ENCODE data around the gene ZNF532.

ZNF532 gene

DNA sequence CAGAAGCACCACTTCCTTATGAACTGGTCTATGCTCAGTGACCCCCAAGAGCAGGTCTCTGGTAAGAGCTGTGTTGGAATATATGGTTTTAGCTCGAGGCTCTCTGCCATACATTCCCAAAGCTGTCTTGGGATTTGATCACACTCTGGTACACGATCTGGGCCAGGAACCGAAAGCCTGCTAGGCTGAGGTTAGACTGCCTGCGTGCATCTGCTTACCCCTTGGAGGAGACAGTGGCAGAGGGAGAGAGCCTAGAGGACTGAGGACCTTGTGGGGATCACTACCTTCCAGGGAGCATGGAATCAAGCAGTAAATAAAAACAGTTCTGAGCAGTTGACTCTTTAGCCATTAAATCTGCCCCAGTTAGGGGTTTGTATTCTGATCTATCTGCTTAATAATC, 63.7 kb downstream of the ZNF532 start:
- TF ChIP-seq, protein P1, sequence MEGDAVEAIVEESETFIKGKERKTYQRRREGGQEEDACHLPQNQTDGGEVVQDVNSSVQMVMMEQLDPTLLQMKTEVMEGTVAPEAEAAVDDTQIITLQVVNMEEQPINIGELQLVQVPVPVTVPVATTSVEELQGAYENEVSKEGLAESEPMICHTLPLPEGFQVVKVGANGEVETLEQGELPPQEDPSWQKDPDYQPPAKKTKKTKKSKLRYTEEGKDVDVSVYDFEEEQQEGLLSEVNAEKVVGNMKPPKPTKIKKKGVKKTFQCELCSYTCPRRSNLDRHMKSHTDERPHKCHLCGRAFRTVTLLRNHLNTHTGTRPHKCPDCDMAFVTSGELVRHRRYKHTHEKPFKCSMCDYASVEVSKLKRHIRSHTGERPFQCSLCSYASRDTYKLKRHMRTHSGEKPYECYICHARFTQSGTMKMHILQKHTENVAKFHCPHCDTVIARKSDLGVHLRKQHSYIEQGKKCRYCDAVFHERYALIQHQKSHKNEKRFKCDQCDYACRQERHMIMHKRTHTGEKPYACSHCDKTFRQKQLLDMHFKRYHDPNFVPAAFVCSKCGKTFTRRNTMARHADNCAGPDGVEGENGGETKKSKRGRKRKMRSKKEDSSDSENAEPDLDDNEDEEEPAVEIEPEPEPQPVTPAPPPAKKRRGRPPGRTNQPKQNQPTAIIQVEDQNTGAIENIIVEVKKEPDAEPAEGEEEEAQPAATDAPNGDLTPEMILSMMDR (IDR thresholded peaks at IDR 0.05; ENCODE audit: control insufficient read depth, insufficient read depth, low read depth, low read length, missing control alignments): no peak
- H3K4me3 ChIP-seq (ENCODE audit: control insufficient read depth, low read depth, low read length): no peak overlapping the region
- DNase-seq (ENCODE audit: low read depth): no peak

DNA sequence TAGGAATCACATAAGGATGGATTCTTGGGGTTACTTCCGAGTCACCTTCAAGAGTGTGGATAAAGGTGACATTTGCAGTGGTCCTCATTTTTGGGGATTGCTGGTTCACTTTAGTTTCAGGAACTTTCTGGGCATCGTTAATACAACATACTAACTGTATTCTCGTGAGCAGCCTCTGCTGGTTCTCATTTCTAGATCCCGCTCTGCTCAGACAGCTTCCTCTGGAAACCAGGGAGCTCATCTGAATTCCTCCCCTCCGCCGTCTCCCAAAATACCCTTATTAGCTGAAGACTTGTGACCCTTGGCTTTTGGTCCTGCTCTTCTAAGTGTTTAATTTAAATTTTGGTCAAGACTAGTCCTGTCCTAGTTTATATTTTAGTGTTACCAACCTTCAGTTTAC, 64.5 kb downstream of the ZNF532 start:
- H3K4me3 ChIP-seq (ENCODE audit: control insufficient read depth, low read depth, low read length): no peak overlapping the region
- TF ChIP-seq, protein P1 (IDR thresholded peaks at IDR 0.05; ENCODE audit: control insufficient read depth, insufficient read depth, low read depth, low read length, missing control alignments): no peak
- DNase-seq (ENCODE audit: low read depth): no peak

DNA sequence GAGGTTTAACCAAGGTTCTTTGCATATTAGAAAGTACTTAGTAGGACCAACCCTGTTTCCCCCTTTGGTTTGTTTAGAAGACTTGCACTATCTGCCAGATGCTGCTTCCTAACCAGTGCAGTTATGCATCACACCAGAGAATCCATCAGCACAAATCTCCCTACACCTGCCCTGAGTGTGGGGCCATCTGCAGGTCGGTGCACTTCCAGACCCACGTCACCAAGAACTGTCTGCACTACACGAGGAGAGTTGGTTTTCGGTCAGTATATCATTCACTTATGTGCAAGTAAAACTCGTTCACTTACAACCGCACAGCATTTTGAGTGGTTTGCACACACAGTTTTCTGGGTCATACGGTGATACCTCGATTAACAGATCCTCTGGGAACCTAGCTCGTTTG, 69.7 kb downstream of the ZNF532 start:
- TF ChIP-seq, protein P1 (IDR thresholded peaks at IDR 0.05; ENCODE audit: control insufficient read depth, insufficient read depth, low read depth, low read length, missing control alignments): no peak
- no peak for DNase-seq (ENCODE audit: low read depth)
- no peak overlapping the region for H3K4me3 ChIP-seq (ENCODE audit: control insufficient read depth, low read depth, low read length)

GRCh38 chr18:58934933-58935577, 70.4 kb downstream of the ZNF532 start:
- TF ChIP-seq, protein P1 (IDR thresholded peaks at IDR 0.05; ENCODE audit: control insufficient read depth, insufficient read depth, low read depth, low read length, missing control alignments): no peak
- no peak for DNase-seq (ENCODE audit: low read depth)
- no peak overlapping the region for H3K4me3 ChIP-seq (ENCODE audit: control insufficient read depth, low read depth, low read length)

DNA sequence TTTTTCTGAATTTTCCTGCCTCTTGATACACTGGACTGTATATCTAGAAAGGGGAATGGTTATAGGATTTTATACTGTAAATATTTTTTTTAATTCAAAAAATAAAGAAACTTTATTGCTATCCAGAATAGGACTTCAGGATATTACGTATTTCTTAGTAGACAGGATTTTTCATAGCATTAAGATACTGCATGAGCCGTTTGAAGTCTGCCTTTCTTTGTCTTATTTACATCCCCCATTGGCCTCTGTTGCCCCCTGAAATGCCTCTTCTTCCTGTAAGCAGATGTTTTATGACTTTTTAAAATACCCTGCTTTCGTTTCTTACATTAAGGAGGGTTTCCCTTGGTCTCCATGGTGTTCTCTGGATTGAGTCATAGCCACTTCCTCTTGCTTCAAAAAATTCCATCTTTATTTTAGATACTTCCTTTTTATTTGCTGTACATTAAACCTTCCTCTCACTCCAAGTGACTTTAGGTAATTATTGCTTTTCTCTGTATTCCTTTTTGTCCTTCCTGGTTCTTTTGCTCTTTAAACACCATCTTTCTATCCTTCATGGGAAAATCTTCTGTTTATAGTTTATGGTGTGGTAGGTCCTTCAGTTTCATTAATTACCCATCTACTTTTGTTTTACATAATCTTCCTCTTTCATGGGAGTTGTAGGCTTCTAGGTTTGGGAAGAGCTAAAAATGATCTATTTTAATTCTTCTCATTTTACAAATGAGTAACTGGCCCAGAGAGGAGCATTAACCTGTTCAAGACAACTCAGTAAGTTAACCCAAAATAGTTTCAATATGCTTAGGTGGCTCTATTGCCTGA, 72.6 kb downstream of the ZNF532 start:
- DNase-seq (ENCODE audit: low read depth): peak; percentile 5
- H3K4me3 ChIP-seq (ENCODE audit: control insufficient read depth, low read depth, low read length): no peak overlapping the region
- TF ChIP-seq, protein P1 (IDR thresholded peaks at IDR 0.05; ENCODE audit: control insufficient read depth, insufficient read depth, low read depth, low read length, missing control alignments): no peak

DNA sequence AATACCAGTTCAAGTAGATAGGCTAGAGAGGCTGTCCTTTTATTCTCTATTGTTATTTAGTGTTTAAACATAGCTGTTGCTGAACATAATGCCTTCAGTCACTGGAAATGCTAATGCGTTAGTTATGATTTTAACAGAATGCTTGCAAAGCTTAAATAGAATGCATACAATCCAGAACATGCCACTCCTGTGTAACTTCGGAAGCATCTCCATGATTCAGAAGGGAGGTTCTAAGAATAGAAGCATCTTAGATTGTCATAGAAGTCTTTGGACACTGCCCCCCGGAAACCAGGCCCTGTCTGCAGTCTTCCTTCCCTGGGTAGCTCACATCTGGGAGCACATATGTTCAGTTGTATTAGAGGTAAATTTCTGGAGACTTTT, 73.2 kb downstream of the ZNF532 start:
- TF ChIP-seq, protein P1 (IDR thresholded peaks at IDR 0.05; ENCODE audit: control insufficient read depth, insufficient read depth, low read depth, low read length, missing control alignments): no peak
- DNase-seq (ENCODE audit: low read depth): no peak
- no peak overlapping the region for H3K4me3 ChIP-seq (ENCODE audit: control insufficient read depth, low read depth, low read length)

Measured in AG09309 (cell line).